SU-DHL-6 (cell line): ENCODE data around the gene PDCD11.

Source experiments
- H2AFZ ChIP-seq: fragments of 200-600 bp; sonication (generic); 2 replicates; pipeline ENCODE4 v1.6.1; 2014; ENCODE audit warnings: low read depth, mild to moderate bottlenecking, moderate library complexity, mixed read lengths, antibody characterized with exemption, low read length; ENCODE audit not compliant: severe bottlenecking
- H3F3A ChIP-seq: fragments of 200-600 bp; shearing (Covaris generic); 2 replicates; pipeline ENCODE4 v1.6.0; 2016; ENCODE audit warnings: antibody characterized with exemption, mild to moderate bottlenecking; ENCODE audit not compliant: insufficient read depth
- H3K27ac ChIP-seq: fragments of 200-600 bp; sonication (generic); 2 replicates; pipeline ENCODE4 v1.5.1; 2016; ENCODE audit warnings: low read depth, mild to moderate bottlenecking, low read length, moderate library complexity, mixed read lengths
- H3K27me3 ChIP-seq: fragments of 200-600 bp; sonication (generic), shearing (Covaris generic); 2 replicates; pipeline ENCODE4 v1.6.0; 2014; ENCODE audit warnings: mild to moderate bottlenecking, low read length
- H3K36me3 ChIP-seq: fragments of 200-600 bp; sonication (generic); 2 replicates; pipeline ENCODE4 v1.6.1; 2014; ENCODE audit warnings: mild to moderate bottlenecking, low read length, mixed read lengths
- H3K4me2 ChIP-seq: fragments of 300-600, 200-600 bp; shearing (Covaris generic), sonication (generic); 2 replicates; pipeline ENCODE4 v1.6.0; 2014; ENCODE audit warnings: low read length, low read depth, mild to moderate bottlenecking; ENCODE audit not compliant: poor library complexity, severe bottlenecking
- H3K4me3 ChIP-seq: fragments of 200-600 bp; sonication (generic); 2 replicates; pipeline ENCODE4 v1.5.1; 2014; ENCODE audit warnings: antibody characterized with exemption, low read length, mild to moderate bottlenecking, mixed read lengths; ENCODE audit not compliant: insufficient read depth, poor library complexity, severe bottlenecking
- H3K79me2 ChIP-seq: fragments of 200-600 bp; sonication (generic); 2 replicates; pipeline ENCODE4 v1.6.1; 2014; ENCODE audit warnings: mild to moderate bottlenecking, low read length, moderate library complexity; ENCODE audit not compliant: insufficient read depth
- H3K9ac ChIP-seq: fragments of 200-600 bp; sonication (generic); 2 replicates; pipeline ENCODE4 v1.7.0; 2014; ENCODE audit warnings: mild to moderate bottlenecking, low read length
- H3K9me2 ChIP-seq: fragments of 200-600 bp; sonication (generic); replicated peaks from 2 replicates; pipeline ENCODE4 v1.6.1; 2014; ENCODE audit warnings: low read length; ENCODE audit not compliant: insufficient read depth
- H3K9me3 ChIP-seq: fragments of 200-600 bp; sonication (generic); 2 replicates; pipeline ENCODE4 v1.6.1; 2014; ENCODE audit warnings: low read length, mixed read lengths; ENCODE audit not compliant: insufficient read depth
- H4K20me1 ChIP-seq: fragments of 200-600 bp; sonication (generic); 2 replicates; pipeline ENCODE4 v1.6.1; 2014; ENCODE audit warnings: low read depth, mild to moderate bottlenecking, antibody characterized with exemption, low read length, moderate library complexity, mixed read lengths
- CTCF ChIP-seq: fragments of 200-600 bp; sonication (generic); IDR thresholded peaks from one replicate; pipeline ENCODE4 v1.5.1; 2017; ENCODE audit warnings: antibody characterized with exemption, mild to moderate bottlenecking, low read length, moderate library complexity; ENCODE audit not compliant: insufficient read depth, poor library complexity, severe bottlenecking
- EZH2phosphoT487 ChIP-seq: fragments of 200-600 bp; sonication (generic), shearing (Covaris generic); conservative IDR thresholded peaks from 2 replicates; pipeline ENCODE4 v1.6.1; 2018; ENCODE audit warnings: mild to moderate bottlenecking, antibody characterized with exemption, low read length, moderate library complexity, mixed read lengths

Gene PDCD11

GRCh38 chr10:103396067-103396788 lies at the start of gene PDCD11, which contains the start of gene ATP5MK:
Gene PDCD11, plus strand, starts transcription at chr10:103396626. Its CDS starts 1,801 bp downstream, at chr10:103398427.
Gene ATP5MK, minus strand, starts transcription at chr10:103396475. Its CDS starts 4,018 bp downstream, at chr10:103392457.
- H3K36me3 ChIP-seq, result peaks cover 5% of the 10 kb centered on the region; the same call in 1 of the 2 replicates

GRCh38 chr10:103350175-103350516 lies 46.3 kb upstream of the PDCD11 start:
- H3K9me3 ChIP-seq, result no peaks in the 10 kb centered on the region
- H3K36me3 ChIP-seq, result peaks cover 14% of the 10 kb centered on the region
- H3K4me3 ChIP-seq, result peak overlapping the region; percentile 84
- peak overlapping the region; percentile 73 for H3K4me2 ChIP-seq
- peak overlapping the region; percentile 63 for H3K27ac ChIP-seq
- peak overlapping the region; percentile 88 for H2AFZ ChIP-seq
- peaks cover 15% of the 10 kb centered on the region for H3K79me2 ChIP-seq
- no peaks in the 10 kb centered on the region; the same call in 1 of the 2 replicates for H3F3A ChIP-seq
- no peaks in the 10 kb centered on the region for H4K20me1 ChIP-seq
- H3K9ac ChIP-seq, result peak overlapping the region; percentile 94
- TF ChIP-seq CTCF (no peak), EZH2phosphoT487 (no peak)
- no peaks in the 10 kb centered on the region for H3K27me3 ChIP-seq
- no peaks in the 10 kb centered on the region for H3K9me2 ChIP-seq

More at GRCh38 chr10:103396067-103396788, at the start of gene PDCD11, which contains the start of gene ATP5MK:
- Histone ChIP-seq H4K20me1 (no peaks in the 10 kb centered on the region), H3F3A (peaks cover 4% of the 10 kb centered on the region; the same call in 1 of the 2 replicates), H3K4me2 (peak within 1 kb of the TSS; percentile 92), H3K9me3 (no peaks in the 10 kb centered on the region), H3K4me3 (peak within 1 kb of the TSS; percentile 83), H3K9me2 (no peaks in the 10 kb centered on the region), H2AFZ (peak within 1 kb of the TSS; percentile 71), H3K27ac (peak within 1 kb of the TSS; percentile 27), H3K9ac (peak within 1 kb of the TSS; percentile 77), H3K27me3 (no peaks in the 10 kb centered on the region), H3K79me2 (peaks cover 56% of the 10 kb centered on the region)
- TF ChIP-seq EZH2phosphoT487 (no peak), CTCF (no peak)

GRCh38 chr10:103350517-103351260 lies 45.7 kb upstream of the PDCD11 start, which contains the start of gene PCGF6:
Gene PCGF6, minus strand, starts transcription at chr10:103351140. Its CDS starts 74 bp downstream, at chr10:103351066.
- peak within 1 kb of the TSS; percentile 73 for H3K4me2 ChIP-seq
- no peaks in the 10 kb centered on the region for H3K27me3 ChIP-seq
- peaks cover 15% of the 10 kb centered on the region for H3K79me2 ChIP-seq
- H4K20me1 ChIP-seq, result no peaks in the 10 kb centered on the region
- H3F3A ChIP-seq, result no peaks in the 10 kb centered on the region; the same call in 1 of the 2 replicates
- H3K9me2 ChIP-seq, result no peaks in the 10 kb centered on the region
- H3K36me3 ChIP-seq, result peaks cover 12% of the 10 kb centered on the region; the same call in 1 of the 2 replicates
- H2AFZ ChIP-seq, result peak within 1 kb of the TSS; percentile 88
- peak within 1 kb of the TSS; percentile 84 for H3K4me3 ChIP-seq
- H3K9ac ChIP-seq, result peak within 1 kb of the TSS; percentile 94
- H3K9me3 ChIP-seq, result no peaks in the 10 kb centered on the region
- TF ChIP-seq CTCF (no peak), EZH2phosphoT487 (no peak)
- H3K27ac ChIP-seq, result peak within 1 kb of the TSS; percentile 63
